Parathyroid adenoma (tissue), 2 donors: Measurements from ENCODE around the gene AFAP1L2.

ENCODE experiments used
- H2AFZ ChIP-seq: fragments of 300-600 bp; sonication (generic); one replicate; pipeline ENCODE4 v1.7.0; 2017; ENCODE audit warnings: antibody characterized with exemption, mild to moderate bottlenecking
- H3K27ac ChIP-seq: fragments of 300-600 bp; sonication (generic); one replicate; pipeline ENCODE4 v1.7.0; 2017
- H3K27me3 ChIP-seq: fragments of 300-600 bp; sonication (generic); one replicate; pipeline ENCODE4 v1.7.0; 2017; ENCODE audit warnings: low read length; ENCODE audit not compliant: control insufficient read depth, insufficient read depth
- H3K36me3 ChIP-seq: fragments of 300-600 bp; sonication (generic); one replicate; pipeline ENCODE4 v1.7.0; 2017; ENCODE audit warnings: low read length; ENCODE audit not compliant: control insufficient read depth, insufficient read depth
- H3K4me1 ChIP-seq: fragments of 300-600 bp; sonication (generic); one replicate; pipeline ENCODE4 v1.7.0; 2017; ENCODE audit warnings: control low read depth
- H3K4me2 ChIP-seq: fragments of 300-600 bp; sonication (generic); one replicate; pipeline ENCODE4 v1.7.0; 2017; ENCODE audit warnings: low read length
- H3K4me3 ChIP-seq: fragments of 300-600 bp; sonication (generic); one replicate; pipeline ENCODE4 v1.7.0; 2017; ENCODE audit warnings: low read depth, low read length
- H3K79me2 ChIP-seq: fragments of 300-600 bp; sonication (generic); one replicate; pipeline ENCODE4 v1.7.0; 2017; ENCODE audit warnings: control low read depth
- H3K9ac ChIP-seq: fragments of 300-600 bp; sonication (generic); one replicate; pipeline ENCODE4 v1.7.0; 2017; ENCODE audit warnings: mild to moderate bottlenecking
- H3K9me3 ChIP-seq: fragments of 300-600 bp; sonication (generic); one replicate; pipeline ENCODE4 v1.7.0; 2017; ENCODE audit warnings: low read length; ENCODE audit not compliant: control insufficient read depth
- TF ChIP-seq, protein P1 (sequence below): fragments of 300-600 bp; sonication (generic); IDR thresholded peaks from one replicate; pipeline ENCODE4 v1.7.0; 2017; ENCODE audit warnings: antibody characterized with exemption, mild to moderate bottlenecking
- donor health status: primary hyperparathyroidism.

AFAP1L2 gene

DNA sequence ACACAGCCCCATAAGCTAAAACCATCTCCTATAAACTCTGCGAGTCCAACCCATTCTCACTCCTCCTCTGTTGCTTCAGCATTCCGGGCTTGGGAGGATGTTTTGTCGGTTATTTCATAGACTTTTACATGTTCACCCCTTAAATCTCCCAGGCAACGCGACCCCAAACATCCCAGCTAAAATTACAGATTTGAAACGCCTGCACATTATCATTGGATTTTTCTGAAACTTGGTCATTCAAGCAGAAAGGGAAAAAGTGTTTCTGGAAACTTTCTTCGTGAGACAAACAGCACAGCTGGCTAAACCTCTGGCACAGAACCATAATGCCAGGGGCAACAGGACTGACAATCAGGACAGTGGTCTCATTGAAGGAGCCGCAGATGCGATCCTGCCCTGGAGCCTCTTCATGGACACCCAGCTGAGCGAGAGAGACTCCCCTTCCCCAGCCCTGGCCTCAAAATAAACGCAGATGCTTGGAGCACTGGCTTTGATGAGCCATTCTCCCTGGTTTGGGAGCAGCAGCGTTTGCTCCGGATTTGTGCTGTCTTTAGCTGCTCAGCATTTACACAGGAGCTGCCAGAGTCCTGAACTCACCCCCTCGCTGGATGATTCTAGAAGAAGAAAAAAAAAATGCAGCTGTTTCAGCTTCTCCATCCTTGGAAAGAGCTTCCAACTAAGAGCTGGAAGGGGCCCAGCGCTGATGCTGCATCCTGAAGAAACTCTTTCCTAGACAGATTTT, 30.1 kb downstream of the AFAP1L2 start:
- Histone ChIP-seq H2AFZ (no peak overlapping the region), H3K4me1 (peaks cover 74% of the 10 kb centered on the region), H3K9ac (no peak overlapping the region), H3K27me3 (no peaks in the 10 kb centered on the region), H3K79me2 (peaks cover 51% of the 10 kb centered on the region), H3K9me3 (no peaks in the 10 kb centered on the region), H3K27ac (peak overlapping the region; percentile 91), H3K36me3 (no peaks in the 10 kb centered on the region), H3K4me3 (no peak overlapping the region), H3K4me2 (peak overlapping the region; percentile 13)
- TF ChIP-seq, protein P1, sequence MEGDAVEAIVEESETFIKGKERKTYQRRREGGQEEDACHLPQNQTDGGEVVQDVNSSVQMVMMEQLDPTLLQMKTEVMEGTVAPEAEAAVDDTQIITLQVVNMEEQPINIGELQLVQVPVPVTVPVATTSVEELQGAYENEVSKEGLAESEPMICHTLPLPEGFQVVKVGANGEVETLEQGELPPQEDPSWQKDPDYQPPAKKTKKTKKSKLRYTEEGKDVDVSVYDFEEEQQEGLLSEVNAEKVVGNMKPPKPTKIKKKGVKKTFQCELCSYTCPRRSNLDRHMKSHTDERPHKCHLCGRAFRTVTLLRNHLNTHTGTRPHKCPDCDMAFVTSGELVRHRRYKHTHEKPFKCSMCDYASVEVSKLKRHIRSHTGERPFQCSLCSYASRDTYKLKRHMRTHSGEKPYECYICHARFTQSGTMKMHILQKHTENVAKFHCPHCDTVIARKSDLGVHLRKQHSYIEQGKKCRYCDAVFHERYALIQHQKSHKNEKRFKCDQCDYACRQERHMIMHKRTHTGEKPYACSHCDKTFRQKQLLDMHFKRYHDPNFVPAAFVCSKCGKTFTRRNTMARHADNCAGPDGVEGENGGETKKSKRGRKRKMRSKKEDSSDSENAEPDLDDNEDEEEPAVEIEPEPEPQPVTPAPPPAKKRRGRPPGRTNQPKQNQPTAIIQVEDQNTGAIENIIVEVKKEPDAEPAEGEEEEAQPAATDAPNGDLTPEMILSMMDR = no peak

DNA sequence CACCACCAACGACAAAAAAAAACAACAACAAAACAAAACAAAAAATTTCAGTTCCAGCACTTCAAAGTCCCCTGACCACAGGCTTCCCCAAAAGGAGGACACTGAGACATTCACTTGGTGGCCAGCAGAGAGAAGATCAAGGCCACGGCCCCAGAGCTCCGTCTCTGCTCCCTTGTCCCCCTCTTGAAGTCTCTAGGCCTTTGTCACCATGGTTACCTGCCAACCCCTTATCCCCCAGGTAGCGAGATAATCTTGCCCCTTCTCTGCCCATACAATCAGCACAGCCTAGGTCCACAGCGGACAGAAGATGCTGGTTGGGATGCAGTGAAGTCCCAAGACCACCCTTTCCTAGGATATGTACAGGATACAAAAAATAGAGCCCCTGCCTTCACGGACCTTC, 30.7 kb downstream of the AFAP1L2 start:
- no peaks in the 10 kb centered on the region for H3K36me3 ChIP-seq
- peaks cover 75% of the 10 kb centered on the region for H3K4me1 ChIP-seq
- TF ChIP-seq, protein P1 = no peak
- peak overlapping the region; percentile 91 for H3K27ac ChIP-seq
- peaks cover 49% of the 10 kb centered on the region for H3K79me2 ChIP-seq
- no peak overlapping the region for H3K9ac ChIP-seq
- no peaks in the 10 kb centered on the region for H3K9me3 ChIP-seq
- H3K4me2 ChIP-seq = peak overlapping the region; percentile 13
- H2AFZ ChIP-seq = no peak overlapping the region
- H3K4me3 ChIP-seq = no peak overlapping the region
- no peaks in the 10 kb centered on the region for H3K27me3 ChIP-seq

GRCh38 chr10:114372995-114373394, 31.3 kb downstream of the AFAP1L2 start:
- Histone ChIP-seq H3K4me2 (no peak overlapping the region), H3K79me2 (peaks cover 44% of the 10 kb centered on the region), H3K9ac (no peak overlapping the region), H3K36me3 (no peaks in the 10 kb centered on the region), H3K27me3 (no peaks in the 10 kb centered on the region), H3K27ac (peak overlapping the region; percentile 91), H3K9me3 (no peaks in the 10 kb centered on the region), H2AFZ (no peak overlapping the region), H3K4me3 (no peak overlapping the region), H3K4me1 (peaks cover 75% of the 10 kb centered on the region)
- TF ChIP-seq, protein P1 = no peak

DNA sequence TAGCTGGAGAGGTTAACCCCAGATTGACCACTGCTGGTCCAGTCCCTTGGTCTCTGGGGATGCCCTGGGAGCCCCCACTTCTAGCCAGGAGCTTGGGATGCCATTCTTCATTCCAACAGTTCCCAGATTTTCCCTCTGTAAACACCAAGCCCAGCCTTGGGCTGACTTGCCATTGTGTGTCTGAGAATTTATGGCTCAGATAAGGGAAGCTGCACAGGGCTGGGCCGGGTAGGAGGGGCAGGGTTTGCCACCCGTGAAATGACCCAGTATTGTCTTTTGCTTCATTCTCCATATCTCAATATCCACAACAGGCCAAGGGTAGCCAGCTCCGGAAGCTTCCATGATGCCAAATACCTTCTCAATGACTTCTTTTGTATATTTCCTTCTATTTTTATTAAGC, 32.1 kb downstream of the AFAP1L2 start:
- Histone ChIP-seq H3K27ac (peak overlapping the region; percentile 43), H3K4me1 (peaks cover 77% of the 10 kb centered on the region)

More for the DNA sequence above, 32.1 kb downstream of the AFAP1L2 start:
- Histone ChIP-seq H3K79me2 (peaks cover 39% of the 10 kb centered on the region), H3K4me2 (no peak overlapping the region), H3K27me3 (no peaks in the 10 kb centered on the region), H3K9ac (no peak overlapping the region), H3K36me3 (no peaks in the 10 kb centered on the region), H3K4me3 (peak overlapping the region; percentile 3), H3K9me3 (no peaks in the 10 kb centered on the region), H2AFZ (no peak overlapping the region)
- TF ChIP-seq, protein P1 = no peak
